Stimulated activated CD4-positive, alpha-beta T cell treated with anti-CD3 and anti-CD28 coated beads, Interleukin-2, amount 100 ng/mL, for 4 hours (primary cell): ENCODE results near the gene RIPOR3.
"Not testable (repeated sequence)": the region's sequence is repeated elsewhere in the genome, so short reads cannot be mapped to it uniquely, and the experiment has no call there.

ENCODE experiments used
- DNase-seq: peaks from one replicate; pipeline ENCODE4 v3.0.0-alpha.2; 2020; ENCODE audit warnings: low read depth

Gene RIPOR3

GRCh38 chr20:50607436-50607835 lies 83.9 kb downstream of the RIPOR3 start:
- no peak for DNase-seq

- DNase-seq: no peak
Measured at GRCh38 chr20:50605136-50605535, 86.2 kb downstream of the RIPOR3 start.

GRCh38 chr20:50604451-50604850 lies 86.9 kb downstream of the RIPOR3 start:
- no peak for DNase-seq

GRCh38 chr20:50602432-50603088 lies 88.8 kb downstream of the RIPOR3 start:
- no peak for DNase-seq

- DNase-seq: no peak
Measured at GRCh38 chr20:50601511-50602431, 89.6 kb downstream of the RIPOR3 start.

GRCh38 chr20:50600281-50600895 lies 91.0 kb downstream of the RIPOR3 start:
- DNase-seq: no peak

- DNase-seq: not testable (repeated sequence)
Measured at GRCh38 chr20:50598768-50599167, 92.6 kb downstream of the RIPOR3 start.

GRCh38 chr20:50598074-50598473 lies 93.3 kb downstream of the RIPOR3 start:
- DNase-seq: no peak

GRCh38 chr20:50597406-50597969 lies 93.9 kb downstream of the RIPOR3 start:
- no peak for DNase-seq

- DNase-seq: no peak
Measured at GRCh38 chr20:50596694-50597021, 94.7 kb downstream of the RIPOR3 start.

- no peak for DNase-seq
Measured at GRCh38 chr20:50595988-50596693, 95.2 kb downstream of the RIPOR3 start.

- no peak for DNase-seq
Measured at GRCh38 chr20:50595433-50595895, 95.9 kb downstream of the RIPOR3 start.

GRCh38 chr20:50594591-50595432 lies 96.5 kb downstream of the RIPOR3 start:
- no peak for DNase-seq

GRCh38 chr20:50594231-50594590 lies 97.1 kb downstream of the RIPOR3 start:
- no peak for DNase-seq

GRCh38 chr20:50593005-50593335 lies 98.4 kb downstream of the RIPOR3 start:
- no peak for DNase-seq

- no peak for DNase-seq
Measured at GRCh38 chr20:50592282-50593004, 98.9 kb downstream of the RIPOR3 start.

- DNase-seq: no peak
Measured at GRCh38 chr20:50591233-50591852, 100.0 kb downstream of the RIPOR3 start.

GRCh38 chr20:50590348-50590664 lies 101.0 kb downstream of the RIPOR3 start:
- no peak for DNase-seq

- DNase-seq: no peak
Measured at GRCh38 chr20:50589548-50590347, 101.6 kb downstream of the RIPOR3 start.
